ENCODE results near the gene MPIG6B.

Gene MPIG6B

DNA sequence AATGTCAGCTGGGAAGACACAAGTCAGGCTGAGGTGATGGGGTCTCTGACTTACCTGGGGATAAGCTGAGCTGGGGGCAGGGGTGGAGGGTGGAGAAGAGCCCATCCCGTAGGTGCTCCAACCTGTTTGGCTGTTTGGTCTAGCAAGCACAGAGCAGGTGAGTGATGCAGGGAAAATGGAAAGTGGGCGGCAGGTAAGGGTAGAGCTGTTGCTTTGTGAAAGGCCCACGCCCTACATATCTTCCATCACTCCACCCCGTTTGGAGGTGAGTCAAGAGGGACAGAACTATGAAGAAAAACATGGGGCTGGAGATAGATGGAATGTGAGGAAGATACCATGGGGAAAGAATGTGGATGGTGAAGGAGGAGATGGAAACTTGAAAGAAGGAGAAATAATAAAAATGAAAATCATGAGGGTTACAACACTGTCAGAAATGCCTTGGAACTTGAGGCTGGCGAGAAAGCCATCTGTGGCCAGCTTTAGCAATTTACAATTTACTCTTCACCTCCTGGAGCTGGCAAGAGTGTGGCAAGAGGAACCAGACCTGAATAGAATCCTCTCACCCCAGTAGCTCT is 2.9 kb upstream of the MPIG6B start:
- DNase-seq (ENCODE audit: low read depth in 3 of 3, low spot score in 1 of 3) = no peak

GRCh38 chr6:31721351-31722020 is 1.7 kb upstream of the MPIG6B start, which contains the start of gene LY6G6C:
LY6G6C (minus strand) TSS chr6:31721746; CDS start chr6:31721679, 67 bp downstream.
- DNase-seq (ENCODE audit: low read depth in 3 of 3, low spot score in 1 of 3) = no peak

DNA sequence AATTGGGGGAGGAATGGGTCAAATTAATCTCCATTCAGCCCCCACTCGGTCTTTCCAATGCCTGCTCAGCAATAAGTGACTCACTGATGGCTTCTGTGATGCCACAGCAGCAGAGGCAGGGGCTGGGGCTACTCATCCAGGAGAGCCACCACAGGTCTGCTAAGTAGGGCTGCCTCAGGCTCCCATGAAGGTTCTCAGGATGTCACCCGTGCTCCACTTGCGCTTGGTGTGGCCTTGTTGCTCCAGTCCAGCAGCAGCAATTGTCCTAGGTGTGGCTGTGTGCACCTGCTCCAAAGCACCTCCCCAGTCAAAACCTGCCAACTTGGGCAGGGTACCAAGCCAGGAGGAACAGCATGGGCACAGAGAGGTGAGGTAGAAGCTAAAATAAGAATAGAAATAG is 1.0 kb upstream of the MPIG6B start:
- no peak for DNase-seq (ENCODE audit: low read depth in 3 of 3, low spot score in 1 of 3)

DNA sequence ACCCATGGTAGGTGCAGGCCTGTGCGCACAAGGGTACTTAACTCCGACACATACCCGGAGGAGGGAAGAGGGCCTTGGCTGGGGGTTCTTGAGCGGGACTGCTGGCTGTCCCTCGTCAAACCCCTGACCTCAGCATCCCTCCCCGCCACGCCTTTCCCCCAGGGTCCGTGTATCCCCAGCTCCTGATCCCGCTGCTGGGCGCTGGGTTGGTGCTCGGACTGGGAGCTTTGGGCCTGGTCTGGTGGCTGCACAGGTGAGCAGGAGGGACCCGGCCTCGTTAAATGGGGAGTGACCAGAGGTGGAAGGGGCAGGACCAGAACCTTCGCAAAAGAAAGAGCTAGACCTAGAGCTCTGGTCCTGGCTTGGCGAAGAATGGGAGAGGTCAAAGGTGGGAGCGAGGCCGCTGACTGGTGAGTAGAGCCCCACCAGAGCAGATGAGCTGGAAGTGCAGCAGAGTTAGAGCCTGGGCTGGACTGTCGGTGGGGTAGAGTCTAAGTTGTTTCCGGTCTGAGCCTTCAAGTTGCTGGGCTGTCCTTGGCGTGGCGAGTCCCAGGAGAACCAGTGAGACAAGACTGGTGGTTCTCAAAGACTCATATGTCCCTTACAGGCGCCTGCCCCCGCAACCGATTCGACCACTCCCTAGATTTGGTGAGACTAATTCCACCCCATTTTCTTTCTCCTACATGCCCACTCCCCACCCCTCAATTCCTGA is 963 bp downstream of the MPIG6B start:
- DNase-seq (ENCODE audit: low read depth in 3 of 3, low spot score in 1 of 3) = no peak

DNA sequence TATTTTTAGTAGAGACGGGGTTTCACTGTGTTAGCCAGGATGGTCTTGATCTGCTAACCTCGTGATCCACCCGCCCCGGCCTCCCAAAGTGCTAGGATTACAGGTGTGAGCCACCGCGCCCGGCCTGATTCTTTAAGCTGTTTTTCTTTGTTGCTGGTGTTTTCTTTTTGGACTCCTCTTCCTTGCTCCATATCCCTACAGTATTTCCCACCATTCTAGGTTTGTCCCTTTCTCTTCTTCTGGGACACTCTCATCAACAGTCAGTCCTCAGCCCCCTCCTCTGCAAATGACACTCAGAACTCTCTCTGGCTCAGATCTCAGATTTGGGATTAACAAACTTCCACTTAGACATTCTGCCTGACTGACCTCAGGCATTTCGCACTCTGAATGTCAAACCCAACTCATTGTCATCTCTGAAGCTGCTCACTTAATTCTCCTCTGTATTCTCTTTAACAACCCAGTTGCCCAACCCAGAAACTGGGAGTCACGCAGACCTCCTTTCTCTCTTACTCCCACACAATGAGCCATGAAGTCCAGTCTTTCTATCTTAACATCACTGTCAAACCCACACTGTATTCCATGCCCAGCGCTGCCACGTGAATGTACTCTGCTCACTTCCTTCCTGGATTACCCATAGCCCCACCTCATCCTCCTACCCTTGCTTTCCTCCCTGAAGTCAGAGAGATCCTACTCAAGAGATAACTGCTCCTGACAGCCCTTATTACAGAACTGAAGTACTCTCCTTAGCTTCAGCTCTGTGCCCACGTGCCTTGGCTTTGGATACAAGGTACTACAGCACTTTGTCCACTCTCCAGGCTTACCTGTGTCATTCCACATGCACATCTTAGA is 2.6 kb downstream of the MPIG6B start:
- DNase-seq (ENCODE audit: low read depth in 3 of 3, low spot score in 1 of 3) = no peak

- DNase-seq (ENCODE audit: low read depth in 3 of 3, low spot score in 1 of 3) = no peak
Measured at GRCh38 chr6:31727034-31727716, 4.0 kb downstream of the MPIG6B start.

- no peak for DNase-seq (ENCODE audit: low read depth in 3 of 3, low spot score in 1 of 3)
Measured at GRCh38 chr6:31727717-31728671, 4.8 kb downstream of the MPIG6B start.

GRCh38 chr6:31728767-31729514 is 5.8 kb downstream of the MPIG6B start, which contains the start of gene DDAH2:
DDAH2 (minus strand) TSS chr6:31729299; CDS start chr6:31729161, 138 bp downstream.
- DNase-seq (ENCODE audit: low read depth in 3 of 3, low spot score in 1 of 3) = no peak

DNA sequence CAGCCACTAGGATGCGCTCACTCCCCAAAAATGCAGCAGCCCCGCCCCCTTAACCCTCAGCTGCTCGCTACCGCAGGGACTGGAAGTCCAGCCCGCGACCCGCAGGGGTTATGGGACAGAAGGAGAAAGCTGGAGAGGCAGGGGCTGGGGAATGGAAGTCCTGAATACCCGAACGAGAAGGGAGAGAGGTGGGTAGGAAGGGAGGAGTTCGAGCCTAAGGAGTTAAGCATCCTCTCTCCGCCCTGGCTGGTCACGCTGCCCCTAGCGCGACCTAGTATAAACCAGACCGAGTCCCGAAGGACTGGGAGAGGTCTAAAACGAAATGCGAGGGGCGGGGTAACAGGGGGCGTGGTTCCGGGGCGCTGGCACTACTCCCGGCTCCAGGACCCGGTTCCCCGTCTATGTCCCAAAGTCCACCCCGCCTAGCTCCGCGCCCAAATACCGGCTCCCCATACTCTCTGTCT is 6.4 kb downstream of the MPIG6B start:
- DNase-seq (ENCODE audit: low read depth in 3 of 3, low spot score in 1 of 3) = peak in 2 of 3 donors; percentile 64 to 73

- DNase-seq (ENCODE audit: low read depth in 3 of 3, low spot score in 1 of 3) = peak in 1 of 3 donors; percentile 56
Measured at GRCh38 chr6:31729979-31730630, 6.9 kb downstream of the MPIG6B start.

- no peak for DNase-seq (ENCODE audit: low read depth in 3 of 3, low spot score in 1 of 3)
Measured at GRCh38 chr6:31730631-31731086, 7.5 kb downstream of the MPIG6B start.

- DNase-seq (ENCODE audit: low read depth in 3 of 3, low spot score in 1 of 3) = no peak
Measured at GRCh38 chr6:31732029-31732428, 8.9 kb downstream of the MPIG6B start.

GRCh38 chr6:31733734-31734133 is 10.6 kb downstream of the MPIG6B start:
- no peak for DNase-seq (ENCODE audit: low read depth in 3 of 3, low spot score in 1 of 3)

- no peak for DNase-seq (ENCODE audit: low read depth in 3 of 3, low spot score in 1 of 3)
Measured at GRCh38 chr6:31734247-31734820, 11.2 kb downstream of the MPIG6B start.

GRCh38 chr6:31734821-31735406 is 11.7 kb downstream of the MPIG6B start:
- DNase-seq (ENCODE audit: low read depth in 3 of 3, low spot score in 1 of 3) = peak in 1 of 3 donors; percentile 26

GRCh38 chr6:31736021-31736767 is 13.0 kb downstream of the MPIG6B start, which contains the start of gene CLIC1:
CLIC1 (minus strand) TSS chr6:31736530; CDS start chr6:31736300, 230 bp downstream.
- peak in 2 of 3 donors; percentile 54 to 64 for DNase-seq (ENCODE audit: low read depth in 3 of 3, low spot score in 1 of 3)

Measured in stimulated activated CD4-positive, alpha-beta T cell treated with anti-CD3 and anti-CD28 coated beads, TNF-alpha, amount 100 ng/mL, for 1 hour (primary cell).